Fibroblast of the aortic adventitia (primary cell): Measurements from ENCODE around the gene GABARAPL2. TPM values are rescaled to one million over a fixed set of nuclear protein-coding genes. Genes with fewer than 3 reads are reported as not detected.

ENCODE experiments used
- DNase-seq: peaks from one replicate; pipeline ENCODE4 v3.0.0-alpha.2; 2010; ENCODE audit warnings: low read depth
- H3K4me3 ChIP-seq: 2 replicates; pipeline ENCODE4 v1.5.1; 2011; ENCODE audit warnings: low read depth, mild to moderate bottlenecking, control low read depth, low read length, moderate library complexity
- CTCF ChIP-seq: IDR thresholded peaks from 2 replicates; pipeline ENCODE4 v1.5.1; 2011; ENCODE audit warnings: mild to moderate bottlenecking, low read length, control low read depth, inconsistent platforms; ENCODE audit not compliant: insufficient read depth
- total RNA-seq: library from RNA; depleted of rRNA; stranded (reverse); fragments of >200 nt; gene quantifications from 2 replicates; pipeline ENCODE4 v1.2.3, GENCODE V29; 2012; ENCODE audit warnings: low replicate concordance

The GABARAPL2 gene
- total RNA-seq, 1 donor = 46.5 TPM

- DNase-seq = no peak
- no peak overlapping the region for H3K4me3 ChIP-seq
- TF ChIP-seq CTCF = no peak
Measured at GRCh38 chr16:75615619-75616018, 49.4 kb downstream of the GABARAPL2 start.

GRCh38 chr16:75616521-75617010, 50.4 kb downstream of the GABARAPL2 start:
- DNase-seq = no peak
- no peak for TF ChIP-seq CTCF
- no peak overlapping the region for H3K4me3 ChIP-seq

- no peak for TF ChIP-seq CTCF
- H3K4me3 ChIP-seq = no peak overlapping the region
- DNase-seq = no peak
Measured at GRCh38 chr16:75617121-75617520, 50.9 kb downstream of the GABARAPL2 start.

- DNase-seq = no peak
- H3K4me3 ChIP-seq = no peak overlapping the region
- TF ChIP-seq CTCF = no peak
Measured at GRCh38 chr16:75618780-75619179, 52.6 kb downstream of the GABARAPL2 start.

- H3K4me3 ChIP-seq = no peak overlapping the region
- no peak for TF ChIP-seq CTCF
- DNase-seq = no peak
Measured at GRCh38 chr16:75620326-75621169, 54.4 kb downstream of the GABARAPL2 start.

GRCh38 chr16:75621170-75621477, 54.9 kb downstream of the GABARAPL2 start:
- no peak overlapping the region for H3K4me3 ChIP-seq
- DNase-seq = peak; percentile 64
- TF ChIP-seq CTCF = peak; percentile 76
